PC-9 (cell line): Measurements from ENCODE around the gene GRM8.

ENCODE experiments used
- EZH2 ChIP-seq: fragments of 200-600 bp; sonication (generic); IDR thresholded peaks from 2 replicates; pipeline ENCODE4 v1.8.0; 2017; ENCODE audit warnings: antibody characterized with exemption, low read depth
- TF ChIP-seq, protein P1 (sequence below): fragments of 200-600 bp; sonication (generic); conservative IDR thresholded peaks from 2 replicates; pipeline ENCODE4 v1.6.1; 2017; ENCODE audit warnings: mixed run types, antibody characterized with exemption, mild to moderate bottlenecking, moderate library complexity

DNA sequence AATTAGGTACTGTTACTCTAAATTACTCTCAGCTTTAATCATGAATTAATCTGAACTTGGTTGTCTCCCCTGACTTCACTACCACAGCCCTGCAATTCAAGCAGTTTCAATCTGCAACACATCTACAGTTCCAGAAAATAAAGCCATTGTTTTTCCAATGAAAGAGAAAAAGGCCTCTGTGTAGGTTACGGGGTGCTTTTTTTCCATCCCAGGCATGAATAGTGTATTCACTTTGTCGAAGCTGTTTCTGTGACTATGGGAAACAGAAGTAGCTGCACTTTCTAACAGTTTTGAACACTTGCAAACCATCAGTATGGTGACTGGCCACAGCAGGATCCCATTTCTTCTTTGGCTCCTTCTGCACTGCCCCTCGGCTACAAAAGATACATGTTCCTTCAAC, 460.2 kb downstream of the GRM8 start:
- TF ChIP-seq, protein P1, sequence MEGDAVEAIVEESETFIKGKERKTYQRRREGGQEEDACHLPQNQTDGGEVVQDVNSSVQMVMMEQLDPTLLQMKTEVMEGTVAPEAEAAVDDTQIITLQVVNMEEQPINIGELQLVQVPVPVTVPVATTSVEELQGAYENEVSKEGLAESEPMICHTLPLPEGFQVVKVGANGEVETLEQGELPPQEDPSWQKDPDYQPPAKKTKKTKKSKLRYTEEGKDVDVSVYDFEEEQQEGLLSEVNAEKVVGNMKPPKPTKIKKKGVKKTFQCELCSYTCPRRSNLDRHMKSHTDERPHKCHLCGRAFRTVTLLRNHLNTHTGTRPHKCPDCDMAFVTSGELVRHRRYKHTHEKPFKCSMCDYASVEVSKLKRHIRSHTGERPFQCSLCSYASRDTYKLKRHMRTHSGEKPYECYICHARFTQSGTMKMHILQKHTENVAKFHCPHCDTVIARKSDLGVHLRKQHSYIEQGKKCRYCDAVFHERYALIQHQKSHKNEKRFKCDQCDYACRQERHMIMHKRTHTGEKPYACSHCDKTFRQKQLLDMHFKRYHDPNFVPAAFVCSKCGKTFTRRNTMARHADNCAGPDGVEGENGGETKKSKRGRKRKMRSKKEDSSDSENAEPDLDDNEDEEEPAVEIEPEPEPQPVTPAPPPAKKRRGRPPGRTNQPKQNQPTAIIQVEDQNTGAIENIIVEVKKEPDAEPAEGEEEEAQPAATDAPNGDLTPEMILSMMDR: no peak
- no peak for TF ChIP-seq EZH2
